Endothelial cell of umbilical vein (primary cell): ENCODE results near the gene CACNG5. TPM values are rescaled to one million over a fixed set of nuclear protein-coding genes. Genes with fewer than 3 reads are reported as not detected.

Source experiments
- BruUV-seq: library from RNA; stranded (reverse); fragments of 400-500 nt; replicated peaks from 2 replicates; lab custom pipeline; 2021; lab: Mats Ljungman, UMichigan
- CTCF ChIA-PET: fragments of 300-600, 350-600 bp; sonication (Branson Sonifier 250); formaldehyde crosslinking; loops from one replicate; lab custom pipeline; 2021; ENCODE audit warnings: antibody characterized with exemption, inconsistent platforms; lab: Charles Lee
- POLR2A ChIA-PET: fragments of 300-600, 350-600 bp; sonication (Branson Sonifier 250); formaldehyde crosslinking; loops from one replicate; lab custom pipeline; 2021; ENCODE audit warnings: antibody characterized with exemption, inconsistent platforms; lab: Charles Lee
- DNase-seq: peaks from one replicate; pipeline ENCODE4 v3.0.0-alpha.2; 2011; ENCODE audit warnings: low read depth, low spot score
- FAIRE-seq: peaks from 2 replicates; lab custom pipeline; 2011; peaks lifted over from hg19 to GRCh38; lab: Jason Lieb, UNC
- H2AFZ ChIP-seq: 2 replicates; pipeline ENCODE4 v1.6.0; 2012; ENCODE audit warnings: low read depth, low read length, control low read depth, inconsistent platforms
- H3K27ac ChIP-seq: 2 replicates; pipeline ENCODE4 v1.5.1; 2011; ENCODE audit warnings: low read depth, mild to moderate bottlenecking, control low read depth, low read length, moderate library complexity; ENCODE audit not compliant: insufficient read depth
- H3K27me3 ChIP-seq, 2 experiments: 2 replicates each; pipeline versions ENCODE4 v1.6.0 to v1.6.1; 2011; ENCODE audit warnings: low read length in 2 of 2, mixed read lengths in 1 of 2; ENCODE audit not compliant: control insufficient read depth in 2 of 2, insufficient read depth in 2 of 2
- H3K36me3 ChIP-seq, 2 experiments: 2 replicates in 1 of 2; 3 replicates in 1 of 2; pipeline ENCODE4 v1.5.1; 2011; ENCODE audit warnings: low read length in 2 of 2, mild to moderate bottlenecking in 1 of 2, moderate library complexity in 1 of 2; ENCODE audit not compliant: control insufficient read depth in 2 of 2, insufficient read depth in 2 of 2; ENCODE audit errors: extremely low read depth in 1 of 2
- H3K4me1 ChIP-seq: 3 replicates; pipeline ENCODE4 v1.5.1; 2011; ENCODE audit warnings: mild to moderate bottlenecking, low read length; ENCODE audit not compliant: control insufficient read depth, insufficient read depth; ENCODE audit errors: extremely low read depth
- H3K4me2 ChIP-seq: 2 replicates; pipeline ENCODE4 v1.6.1; 2011; ENCODE audit warnings: low read length, control low read depth, mixed read lengths; ENCODE audit not compliant: insufficient read depth
- H3K4me3 ChIP-seq, 3 experiments: fragments of 200-600 bp in 1 of 3; sonication (generic), shearing (Covaris generic) in 1 of 3; replicated peaks in 1 of 3; 2 replicates each; pipeline ENCODE4 v1.5.1; 2011 to 2016; ENCODE audit warnings: control low read depth in 3 of 3, low read length in 3 of 3, mild to moderate bottlenecking in 2 of 3, inconsistent platforms in 1 of 3, low read depth in 1 of 3, moderate library complexity in 1 of 3; ENCODE audit not compliant: insufficient read depth in 1 of 3
- H3K79me2 ChIP-seq: 2 replicates; pipeline ENCODE4 v1.6.0; 2012; ENCODE audit warnings: low read length, inconsistent platforms; ENCODE audit not compliant: control insufficient read depth, insufficient read depth
- H3K9ac ChIP-seq: replicated peaks from 2 replicates; pipeline ENCODE3; 2011; ENCODE audit warnings: low read length, control low read depth; ENCODE audit not compliant: insufficient read depth; ENCODE audit errors: extremely low read depth
- H3K9me1 ChIP-seq: replicated peaks from 3 replicates; pipeline ENCODE4 v1.6.0; 2011; ENCODE audit warnings: mild to moderate bottlenecking, low read length; ENCODE audit not compliant: control insufficient read depth, insufficient read depth; ENCODE audit errors: extremely low read depth
- H3K9me3 ChIP-seq: replicated peaks from 2 replicates; pipeline ENCODE4 v1.5.1; 2012; ENCODE audit warnings: low read length, inconsistent platforms; ENCODE audit not compliant: control insufficient read depth, insufficient read depth
- H4K20me1 ChIP-seq: replicated peaks from 2 replicates; pipeline ENCODE3; 2011; ENCODE audit warnings: mild to moderate bottlenecking, low read length; ENCODE audit not compliant: control insufficient read depth, insufficient read depth; ENCODE audit errors: extremely low read depth
- EZH2 ChIP-seq: IDR thresholded peaks from 2 replicates; pipeline ENCODE4 v1.6.1; 2012; ENCODE audit warnings: borderline replicate concordance, low read depth, mild to moderate bottlenecking, moderate library complexity, low read length, inconsistent platforms; ENCODE audit not compliant: severe bottlenecking
- FOS ChIP-seq: IDR thresholded peaks from 2 replicates; pipeline ENCODE4 v1.6.1; 2011; ENCODE audit warnings: mild to moderate bottlenecking, low read length, moderate library complexity, borderline replicate concordance; ENCODE audit not compliant: insufficient read depth
- GATA2 ChIP-seq: IDR thresholded peaks from 2 replicates; pipeline ENCODE4 v1.7.0; 2011; ENCODE audit warnings: low read depth, mild to moderate bottlenecking, moderate library complexity, mixed read lengths, low read length; ENCODE audit not compliant: insufficient read length, insufficient read depth
- JUN ChIP-seq: IDR thresholded peaks from 2 replicates; pipeline ENCODE4 v1.6.1; 2011; ENCODE audit warnings: borderline replicate concordance, low read depth; ENCODE audit not compliant: insufficient read length, insufficient read depth
- MYC ChIP-seq: IDR thresholded peaks from one replicate; pipeline ENCODE4 v1.6.1; 2011; ENCODE audit warnings: mild to moderate bottlenecking, low read depth, low read length
- POLR2A ChIP-seq: IDR thresholded peaks from 2 replicates; pipeline ENCODE4 v1.6.1; 2012; ENCODE audit warnings: low read depth, mild to moderate bottlenecking, control low read depth, low read length
- POLR2AphosphoS5 ChIP-seq: IDR thresholded peaks from 2 replicates; pipeline ENCODE4 v1.6.1; 2012; ENCODE audit warnings: low read depth, mild to moderate bottlenecking, control low read depth, low read length, moderate library complexity; ENCODE audit not compliant: insufficient read depth
- dilution Hi-C: fragments of 300-500 bp; cut with MboI; formaldehyde crosslinking; loops from one replicate; pipeline ENCODE4 v1.15.0; 2019; ENCODE audit warnings: low sequenced_read_pairs; ENCODE audit not compliant: extremely low pct_ligation_motif_present
- intact Hi-C: fragments of 100-400 bp; cut with micrococcal nuclease; formaldehyde crosslinking; loops from one replicate; pipeline ENCODE4 v1.10.0; 2022
- polyA plus RNA-seq, 4 experiments: library from polyadenylated mRNA; depleted of rRNA in 3 of 4; stranded (reverse) in 3 of 4; unstranded in 1 of 4; fragments of >200 nt; gene quantifications; 2 replicates each; pipeline versions ENCODE4 v1.2.1 to v1.2.3, GENCODE V29; 2011 to 2012; ENCODE audit warnings: missing spikeins in 1 of 4
- total RNA-seq: library from RNA; stranded (reverse); gene quantifications from 2 replicates; pipeline ENCODE4 v1.2.3, GENCODE V29; 2021
- TF ChIP-seq, protein P1 (sequence below), 2 donors: IDR thresholded peaks; 1 replicate in 1 of 2; 2 replicates in 1 of 2; pipeline ENCODE4 v1.5.1; 2011; ENCODE audit warnings: low read length in 2 of 2, mild to moderate bottlenecking in 2 of 2, moderate library complexity in 2 of 2, control low read depth in 1 of 2, inconsistent platforms in 1 of 2, low read depth in 1 of 2; ENCODE audit not compliant: insufficient read depth in 1 of 2; ENCODE audit errors: extremely low read depth in 1 of 2
- TF ChIP-seq, protein P2 (sequence below): IDR thresholded peaks from 2 replicates; pipeline ENCODE4 v1.6.1; 2011; ENCODE audit not compliant: insufficient read depth, insufficient read length

Gene CACNG5
- total and polyA plus RNA-seq, 2 donors (not counting 3 experiments of a cell fraction or from before 2014, with no cell fraction given), result not detected

GRCh38 chr17:66842505-66842904 is 7.6 kb downstream of the CACNG5 start:
- H3K4me1 ChIP-seq, result no peaks in the 10 kb centered on the region
- H3K36me3 ChIP-seq, result no peaks in the 10 kb centered on the region
- no peak overlapping the region for H3K9ac ChIP-seq
- H4K20me1 ChIP-seq, result no peaks in the 10 kb centered on the region
- FAIRE-seq (no peak), DNase-seq (no peak)
- H3K27ac ChIP-seq, result no peak overlapping the region
- no peak for TF ChIP-seq FOS
- no peak for TF ChIP-seq POLR2A
- TF ChIP-seq MYC, result no peak
- TF ChIP-seq POLR2AphosphoS5, result no peak
- intact Hi-C loops, result no loop called here
- H2AFZ ChIP-seq, result no peak overlapping the region
- no TSS peak for BruUV-seq
- ChIA-PET POLR2A (no interaction called here), CTCF (no interaction called here)
- no peak overlapping the region for H3K4me2 ChIP-seq
- H3K27me3 ChIP-seq, result no peaks in the 10 kb centered on the region
- H3K9me3 ChIP-seq, result no peaks in the 10 kb centered on the region
- H3K9me1 ChIP-seq, result no peaks in the 10 kb centered on the region
- no peaks in the 10 kb centered on the region for H3K79me2 ChIP-seq
- H3K4me3 ChIP-seq, result no peak overlapping the region
- dilution Hi-C loops, result no loop called here

- Histone ChIP-seq H3K9me3 (no peaks in the 10 kb centered on the region), H3K79me2 (no peaks in the 10 kb centered on the region), H4K20me1 (no peaks in the 10 kb centered on the region), H3K27me3 (no peaks in the 10 kb centered on the region), H3K4me2 (no peak overlapping the region), H3K4me1 (no peaks in the 10 kb centered on the region), H3K9ac (no peak overlapping the region), H3K4me3 (no peak overlapping the region), H3K27ac (no peak overlapping the region), H3K9me1 (no peaks in the 10 kb centered on the region), H2AFZ (no peak overlapping the region), H3K36me3 (no peaks in the 10 kb centered on the region)
- BruUV-seq, result no TSS peak
- dilution Hi-C loops (no loop called here), intact Hi-C loops (no loop called here)
- POLR2A ChIA-PET, result no interaction called here
- CTCF ChIA-PET, result no interaction called here
- TF ChIP-seq MYC (no peak), POLR2A (no peak), JUN (no peak), FOS (no peak), GATA2 (no peak), POLR2AphosphoS5 (no peak), EZH2 (no peak)
- TF ChIP-seq, protein P1, sequence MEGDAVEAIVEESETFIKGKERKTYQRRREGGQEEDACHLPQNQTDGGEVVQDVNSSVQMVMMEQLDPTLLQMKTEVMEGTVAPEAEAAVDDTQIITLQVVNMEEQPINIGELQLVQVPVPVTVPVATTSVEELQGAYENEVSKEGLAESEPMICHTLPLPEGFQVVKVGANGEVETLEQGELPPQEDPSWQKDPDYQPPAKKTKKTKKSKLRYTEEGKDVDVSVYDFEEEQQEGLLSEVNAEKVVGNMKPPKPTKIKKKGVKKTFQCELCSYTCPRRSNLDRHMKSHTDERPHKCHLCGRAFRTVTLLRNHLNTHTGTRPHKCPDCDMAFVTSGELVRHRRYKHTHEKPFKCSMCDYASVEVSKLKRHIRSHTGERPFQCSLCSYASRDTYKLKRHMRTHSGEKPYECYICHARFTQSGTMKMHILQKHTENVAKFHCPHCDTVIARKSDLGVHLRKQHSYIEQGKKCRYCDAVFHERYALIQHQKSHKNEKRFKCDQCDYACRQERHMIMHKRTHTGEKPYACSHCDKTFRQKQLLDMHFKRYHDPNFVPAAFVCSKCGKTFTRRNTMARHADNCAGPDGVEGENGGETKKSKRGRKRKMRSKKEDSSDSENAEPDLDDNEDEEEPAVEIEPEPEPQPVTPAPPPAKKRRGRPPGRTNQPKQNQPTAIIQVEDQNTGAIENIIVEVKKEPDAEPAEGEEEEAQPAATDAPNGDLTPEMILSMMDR (IDR thresholded peaks at IDR 0.05; ENCODE audit: extremely low read depth in 1 of 2, insufficient read depth in 1 of 2, low read depth in 1 of 2, low read length in 2 of 2), result no peak
- TF ChIP-seq, protein P2, sequence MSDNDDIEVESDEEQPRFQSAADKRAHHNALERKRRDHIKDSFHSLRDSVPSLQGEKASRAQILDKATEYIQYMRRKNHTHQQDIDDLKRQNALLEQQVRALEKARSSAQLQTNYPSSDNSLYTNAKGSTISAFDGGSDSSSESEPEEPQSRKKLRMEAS, result no peak
- DNase-seq (no peak), FAIRE-seq (no peak)
These were observed 8.0 kb downstream of the CACNG5 start for GRCh38 chr17:66842959-66843358.
